Nephron (organoid): ENCODE data around the gene FRMD5.

Experiments used
- H3K27ac Mint-ChIP-seq, 3 experiments: 2 replicates each; pipeline ENCODE4 v1.8.0; 2020; ENCODE audit warnings: mixed read lengths in 3 of 3, mild to moderate bottlenecking in 2 of 3, moderate library complexity in 1 of 3
- H3K27me3 Mint-ChIP-seq: 2 replicates; pipeline ENCODE4 v1.8.0; 2021; ENCODE audit warnings: low read depth, mild to moderate bottlenecking, moderate library complexity, mixed read lengths
- H3K36me3 Mint-ChIP-seq: 2 replicates; pipeline ENCODE4 v1.8.0; 2020; ENCODE audit warnings: low read depth, mixed read lengths
- H3K4me1 Mint-ChIP-seq: 2 replicates; pipeline ENCODE4 v1.8.0; 2020; ENCODE audit warnings: mixed read lengths
- H3K4me3 Mint-ChIP-seq, 3 experiments: 2 replicates each; pipeline ENCODE4 v1.8.0; 2020; ENCODE audit warnings: mild to moderate bottlenecking in 3 of 3, mixed read lengths in 3 of 3, moderate library complexity in 2 of 3
- H3K9me3 Mint-ChIP-seq: 2 replicates; pipeline ENCODE4 v1.8.0; 2020; ENCODE audit warnings: mixed read lengths
- CTCF ChIP-seq, 3 experiments: fragments of 200-600 bp; sonication (generic); IDR thresholded peaks; one replicate each; pipeline ENCODE4 v1.5.0; 2021; ENCODE audit warnings: antibody characterized with exemption in 3 of 3; ENCODE audit not compliant: unreplicated experiment in 3 of 3

Gene FRMD5

GRCh38 chr15:44093836-44094235 lies 101.2 kb downstream of the FRMD5 start:
- no peak overlapping the region for H3K4me3 Mint-ChIP-seq
- no peaks in the 10 kb centered on the region for H3K36me3 Mint-ChIP-seq
- no peak for TF ChIP-seq CTCF (IDR thresholded peaks at IDR 0.05; ENCODE audit: unreplicated experiment in 3 of 3)
- peaks cover 4% of the 10 kb centered on the region for H3K4me1 Mint-ChIP-seq
- no peaks in the 10 kb centered on the region for H3K27me3 Mint-ChIP-seq
- no peak overlapping the region for H3K27ac Mint-ChIP-seq
- H3K9me3 Mint-ChIP-seq: no peaks in the 10 kb centered on the region

- no peaks in the 10 kb centered on the region for H3K36me3 Mint-ChIP-seq
- H3K27me3 Mint-ChIP-seq: no peaks in the 10 kb centered on the region
- H3K9me3 Mint-ChIP-seq: no peaks in the 10 kb centered on the region
- no peak overlapping the region for H3K27ac Mint-ChIP-seq
- no peak overlapping the region for H3K4me3 Mint-ChIP-seq
- no peak for TF ChIP-seq CTCF (IDR thresholded peaks at IDR 0.05; ENCODE audit: unreplicated experiment in 3 of 3)
- peaks cover 4% of the 10 kb centered on the region for H3K4me1 Mint-ChIP-seq
Observed at GRCh38 chr15:44092221-44092620, 102.8 kb downstream of the FRMD5 start.

- Mint-ChIP-seq H3K27me3 (no peaks in the 10 kb centered on the region), H3K27ac (no peak overlapping the region), H3K36me3 (no peaks in the 10 kb centered on the region), H3K4me3 (no peak overlapping the region), H3K4me1 (peaks cover 4% of the 10 kb centered on the region), H3K9me3 (no peaks in the 10 kb centered on the region)
- no peak for TF ChIP-seq CTCF (IDR thresholded peaks at IDR 0.05; ENCODE audit: unreplicated experiment in 3 of 3)
Observed at GRCh38 chr15:44087578-44088465, 107.2 kb downstream of the FRMD5 start.

- H3K9me3 Mint-ChIP-seq: no peaks in the 10 kb centered on the region
- no peak overlapping the region for H3K4me3 Mint-ChIP-seq
- no peak overlapping the region for H3K27ac Mint-ChIP-seq
- no peak for TF ChIP-seq CTCF (IDR thresholded peaks at IDR 0.05; ENCODE audit: unreplicated experiment in 3 of 3)
- no peaks in the 10 kb centered on the region for H3K4me1 Mint-ChIP-seq
- H3K36me3 Mint-ChIP-seq: no peaks in the 10 kb centered on the region
- H3K27me3 Mint-ChIP-seq: no peaks in the 10 kb centered on the region
Observed at GRCh38 chr15:44084770-44085169, 110.3 kb downstream of the FRMD5 start.

- H3K27me3 Mint-ChIP-seq: no peaks in the 10 kb centered on the region
- H3K9me3 Mint-ChIP-seq: no peaks in the 10 kb centered on the region
- H3K4me3 Mint-ChIP-seq: no peak overlapping the region
- TF ChIP-seq CTCF (IDR thresholded peaks at IDR 0.05; ENCODE audit: unreplicated experiment in 3 of 3): no peak
- no peaks in the 10 kb centered on the region for H3K4me1 Mint-ChIP-seq
- no peak overlapping the region for H3K27ac Mint-ChIP-seq
- no peaks in the 10 kb centered on the region for H3K36me3 Mint-ChIP-seq
Observed at GRCh38 chr15:44084171-44084570, 110.9 kb downstream of the FRMD5 start.
